SHP77 (cell line): ENCODE measurements around the gene PIP5K1A.
"Not testable (repeated sequence)": the region's sequence is repeated elsewhere in the genome, so short reads cannot be mapped to it uniquely, and the experiment has no call there.

ENCODE experiments used
- DNase-seq, 2 experiments: peaks; one replicate each; lab custom pipeline; 2025; lab: John Stamatoyannopoulos, UW

PIP5K1A gene

GRCh38 chr1:151192047-151192446 is 6.3 kb upstream of the PIP5K1A start:
- no peak for DNase-seq

GRCh38 chr1:151193304-151193703 is 5.0 kb upstream of the PIP5K1A start:
- no peak for DNase-seq

- no peak for DNase-seq
Measured at GRCh38 chr1:151193856-151194255, 4.5 kb upstream of the PIP5K1A start.

- peak; percentile 55 to 58 for DNase-seq
Measured at GRCh38 chr1:151194894-151195594, 3.3 kb upstream of the PIP5K1A start.

- peak; percentile 89 to 92 for DNase-seq
Measured at GRCh38 chr1:151196292-151196800, 2.0 kb upstream of the PIP5K1A start.

GRCh38 chr1:151197863-151198253 is 494 bp upstream of the PIP5K1A start:
- DNase-seq, result peak; percentile 49 to 73

GRCh38 chr1:151199873-151200581 is 1.7 kb downstream of the PIP5K1A start:
- DNase-seq, result no peak

GRCh38 chr1:151205381-151205965 is 7.1 kb downstream of the PIP5K1A start:
- not testable (repeated sequence) for DNase-seq

- no peak for DNase-seq
Measured at GRCh38 chr1:151210830-151211229, 12.5 kb downstream of the PIP5K1A start.

GRCh38 chr1:151211972-151212705 is 13.8 kb downstream of the PIP5K1A start:
- DNase-seq, result no peak

- no peak for DNase-seq
Measured at GRCh38 chr1:151213560-151213959, 15.2 kb downstream of the PIP5K1A start.

- DNase-seq, result no peak
Measured at GRCh38 chr1:151221616-151222015, 23.3 kb downstream of the PIP5K1A start.

GRCh38 chr1:151222130-151222529 is 23.8 kb downstream of the PIP5K1A start:
- DNase-seq, result no peak

GRCh38 chr1:151235235-151235634 is 36.9 kb downstream of the PIP5K1A start:
- no peak for DNase-seq

- DNase-seq, result no peak
Measured at GRCh38 chr1:151237678-151238466, 39.5 kb downstream of the PIP5K1A start.

GRCh38 chr1:151238467-151238739 is 40.1 kb downstream of the PIP5K1A start:
- no peak for DNase-seq

- DNase-seq, result no peak
Measured at GRCh38 chr1:151242442-151242841, 44.1 kb downstream of the PIP5K1A start.

- DNase-seq, result no peak
Measured at GRCh38 chr1:151243683-151244216, 45.4 kb downstream of the PIP5K1A start.

- DNase-seq, result no peak
Measured at GRCh38 chr1:151246786-151247185, 48.4 kb downstream of the PIP5K1A start.

- peak; percentile 84 to 95 for DNase-seq
Measured at GRCh38 chr1:151251656-151252470, 53.5 kb downstream of the PIP5K1A start.
